Stimulated activated CD4-positive, alpha-beta T cell treated with anti-CD3 and anti-CD28 coated beads, Interleukin-12 subunit alpha, Interleukin-12 subunit beta, amount 100 ng/mL, for 24 hours (primary cell): Measurements from ENCODE around the gene KRTAP10-1.

ENCODE experiments used
- DNase-seq, 2 experiments: peaks; one replicate each; pipeline ENCODE4 v3.0.0-alpha.2; 2020; ENCODE audit warnings: low read depth in 2 of 2

KRTAP10-1 gene

GRCh38 chr21:44502171-44502958, 37.6 kb downstream of the KRTAP10-1 start:
- DNase-seq = no peak

- no peak for DNase-seq
These were observed 39.9 kb downstream of the KRTAP10-1 start for GRCh38 chr21:44500111-44500510.

GRCh38 chr21:44499631-44500030, 40.4 kb downstream of the KRTAP10-1 start:
- DNase-seq = no peak

- no peak for DNase-seq
These were observed 40.8 kb downstream of the KRTAP10-1 start for GRCh38 chr21:44499211-44499560.

- no peak for DNase-seq
These were observed 41.5 kb downstream of the KRTAP10-1 start for GRCh38 chr21:44498280-44499210.

- no peak for DNase-seq
These were observed 42.3 kb downstream of the KRTAP10-1 start for GRCh38 chr21:44497703-44498126.

GRCh38 chr21:44496564-44497550, 43.1 kb downstream of the KRTAP10-1 start:
- no peak for DNase-seq

GRCh38 chr21:44495611-44496563, 44.1 kb downstream of the KRTAP10-1 start:
- no peak for DNase-seq

- no peak for DNase-seq
These were observed 45.0 kb downstream of the KRTAP10-1 start for GRCh38 chr21:44494956-44495355.

GRCh38 chr21:44494418-44494817, 45.6 kb downstream of the KRTAP10-1 start:
- DNase-seq = no peak

- DNase-seq = no peak
These were observed 47.2 kb downstream of the KRTAP10-1 start for GRCh38 chr21:44492567-44493385.

- no peak for DNase-seq
These were observed 49.2 kb downstream of the KRTAP10-1 start for GRCh38 chr21:44490816-44491215.

- DNase-seq = no peak
These were observed 49.6 kb downstream of the KRTAP10-1 start for GRCh38 chr21:44490405-44490804.

- DNase-seq = no peak
These were observed 50.0 kb downstream of the KRTAP10-1 start for GRCh38 chr21:44489962-44490361.
